ENCODE data around the gene MORN3. TPM values are rescaled to one million over a fixed set of nuclear protein-coding genes. Genes with fewer than 3 reads are reported as not detected.

Gene MORN3
- total RNA-seq, 2 experiments from 2014 or later: 0.13 to 0.32 TPM

GRCh38 chr12:121626087-121626852, 43.2 kb downstream of the MORN3 start, which contains the start of gene ORAI1:
Gene ORAI1, plus strand, starts transcription at chr12:121626530.
- H3K9me3 ChIP-seq (ENCODE audit: low read length): no peaks in the 10 kb centered on the region
- H3K4me1 ChIP-seq (ENCODE audit: insufficient read depth, low read length, poor library complexity, severe bottlenecking): peaks cover 37% of the 10 kb centered on the region
- H3K4me2 ChIP-seq (ENCODE audit: low read length): peak within 1 kb of the TSS; percentile 84
- ChIA-PET CTCF (ENCODE audit: unreplicated experiment) (interaction anchor here (0.6 to 2.0 kb wide), 2 partner anchors 11 to 65 kb away, joined by 3 to 16 read pairs; no protein-coding TSS in a partner anchor), POLR2A (interaction anchor here (0.6 to 3.6 kb wide), 5 partner anchors 11 to 90 kb away, joined by 3 to 10 read pairs (median 3); no protein-coding TSS in a partner anchor)
- H3K9me2 ChIP-seq (ENCODE audit: insufficient read depth, low read length): no peaks in the 10 kb centered on the region
- peaks cover 9% of the 10 kb centered on the region; the same call in 1 of the 2 replicates for H4K20me1 ChIP-seq (ENCODE audit: insufficient read depth, low read length)
- H2AFZ ChIP-seq (ENCODE audit: low read length): peak within 1 kb of the TSS; percentile 64
- peak within 1 kb of the TSS; percentile 69 for H3K4me3 ChIP-seq (ENCODE audit: low read depth, low read length, poor library complexity, severe bottlenecking)
- TF ChIP-seq EZH2phosphoT487 (IDR thresholded peaks at IDR 0.05; ENCODE audit: borderline replicate concordance, low read depth, low read length) (no peak), CTCF (conservative IDR thresholded peaks at IDR 0.05; ENCODE audit: low read length) (peak; percentile 9; the same call in 1 of the 2 replicates)
- BruUV-seq (replicated peaks): no TSS peak
- H3K36me3 ChIP-seq (ENCODE audit: insufficient read depth, low read length): peaks cover 9% of the 10 kb centered on the region; the same call in 1 of the 2 replicates
- peaks cover 22% of the 10 kb centered on the region for H3K79me2 ChIP-seq (ENCODE audit: insufficient read depth, low read depth, low read length)
- intact Hi-C loops (cut with micrococcal nuclease; ENCODE audit: unreplicated experiment): loop anchor here (2.0 to 5.0 kb wide), 2 partner anchors 39 to 176 kb away; partner anchors contain the start of gene SETD1B
- DNase-seq (ENCODE audit: low spot score): peak; percentile 97
- H3K27ac ChIP-seq (ENCODE audit: low read depth, low read length, poor library complexity, severe bottlenecking): peak within 1 kb of the TSS; percentile 70

GRCh38 chr12:121620333-121620891, 49.0 kb downstream of the MORN3 start:
- Histone ChIP-seq H4K20me1 (ENCODE audit: insufficient read depth, low read length) (no peaks in the 10 kb centered on the region), H2AFZ (ENCODE audit: low read length) (no peak overlapping the region), H3K4me2 (ENCODE audit: low read length) (no peak overlapping the region), H3K79me2 (ENCODE audit: insufficient read depth, low read depth, low read length) (no peaks in the 10 kb centered on the region), H3K4me3 (ENCODE audit: low read depth, low read length, poor library complexity, severe bottlenecking) (no peak overlapping the region), H3K9me3 (ENCODE audit: low read length) (no peaks in the 10 kb centered on the region), H3K36me3 (ENCODE audit: insufficient read depth, low read length) (no peaks in the 10 kb centered on the region), H3K9me2 (ENCODE audit: insufficient read depth, low read length) (no peaks in the 10 kb centered on the region), H3K4me1 (ENCODE audit: insufficient read depth, low read length, poor library complexity, severe bottlenecking) (peaks cover 10% of the 10 kb centered on the region), H3K27ac (ENCODE audit: low read depth, low read length, poor library complexity, severe bottlenecking) (no peak overlapping the region)
- no TSS peak for BruUV-seq (replicated peaks)
- intact Hi-C loops (cut with micrococcal nuclease; ENCODE audit: unreplicated experiment): no loop called here
- DNase-seq (ENCODE audit: low spot score): no peak
- CTCF ChIA-PET (ENCODE audit: unreplicated experiment): no interaction called here
- POLR2A ChIA-PET: no interaction called here
- no peak for TF ChIP-seq CTCF (conservative IDR thresholded peaks at IDR 0.05; ENCODE audit: low read length)
- TF ChIP-seq EZH2phosphoT487 (IDR thresholded peaks at IDR 0.05; ENCODE audit: borderline replicate concordance, low read depth, low read length): no peak
